Measurements from ENCODE around the gene RFXANK.

Gene RFXANK

GRCh38 chr19:19224150-19224851, 32.2 kb downstream of the RFXANK start:
- in situ Hi-C loops (cut with MboI; ENCODE audit: low pct_unique_long_range_greater_than_20kb, low sequenced_read_pairs, unreplicated experiment) = no loop called here
- no peak for TF ChIP-seq CTCF (IDR thresholded peaks at IDR 0.05; ENCODE audit: extremely low read depth, insufficient read depth, missing control alignments)
- DNase-seq (ENCODE audit: low spot score) = no peak

- peak; percentile 75 for TF ChIP-seq CTCF (IDR thresholded peaks at IDR 0.05; ENCODE audit: extremely low read depth, insufficient read depth, missing control alignments)
- peak; percentile 92 for DNase-seq (ENCODE audit: low spot score)
- in situ Hi-C loops (cut with MboI; ENCODE audit: low pct_unique_long_range_greater_than_20kb, low sequenced_read_pairs, unreplicated experiment) = no loop called here
Observed at GRCh38 chr19:19224852-19225494, 32.9 kb downstream of the RFXANK start.

GRCh38 chr19:19226204-19226603, 34.1 kb downstream of the RFXANK start:
- in situ Hi-C loops (cut with MboI; ENCODE audit: low pct_unique_long_range_greater_than_20kb, low sequenced_read_pairs, unreplicated experiment) = no loop called here
- TF ChIP-seq CTCF (IDR thresholded peaks at IDR 0.05; ENCODE audit: extremely low read depth, insufficient read depth, missing control alignments) = no peak
- no peak for DNase-seq (ENCODE audit: low spot score)

- no peak for DNase-seq (ENCODE audit: low spot score)
- no peak for TF ChIP-seq CTCF (IDR thresholded peaks at IDR 0.05; ENCODE audit: extremely low read depth, insufficient read depth, missing control alignments)
- in situ Hi-C loops (cut with MboI; ENCODE audit: low pct_unique_long_range_greater_than_20kb, low sequenced_read_pairs, unreplicated experiment) = no loop called here
Observed at GRCh38 chr19:19226663-19227062, 34.6 kb downstream of the RFXANK start.

GRCh38 chr19:19227217-19227616, 35.2 kb downstream of the RFXANK start:
- in situ Hi-C loops (cut with MboI; ENCODE audit: low pct_unique_long_range_greater_than_20kb, low sequenced_read_pairs, unreplicated experiment) = no loop called here
- TF ChIP-seq CTCF (IDR thresholded peaks at IDR 0.05; ENCODE audit: extremely low read depth, insufficient read depth, missing control alignments) = no peak

GRCh38 chr19:19229701-19230100, 37.6 kb downstream of the RFXANK start:
- DNase-seq (ENCODE audit: low spot score) = no peak
- in situ Hi-C loops (cut with MboI; ENCODE audit: low pct_unique_long_range_greater_than_20kb, low sequenced_read_pairs, unreplicated experiment) = no loop called here
- no peak for TF ChIP-seq CTCF (IDR thresholded peaks at IDR 0.05; ENCODE audit: extremely low read depth, insufficient read depth, missing control alignments)

More at GRCh38 chr19:19227217-19227616, 35.2 kb downstream of the RFXANK start:
- DNase-seq (ENCODE audit: low spot score) = no peak

Data from GM13977 (cell line).